Measurements from ENCODE around the gene LRFN2. TPM values are rescaled to one million over a fixed set of nuclear protein-coding genes. Genes with fewer than 3 reads are reported as not detected.
A peak's percentile ranks its signal among the peaks of the same experiment; 100 is the strongest.

LRFN2 gene
- not detected for total RNA-seq
- long read RNA-seq = 0 reads

- ATAC-seq (ENCODE audit: poor library complexity) (peak; percentile 97), DNase-seq (peak; percentile 79)
- intact Hi-C loops (cut with DNase I) = loop anchor here (10.0 kb wide), 1 partner anchor 263 kb away; no protein-coding TSS in a partner anchor
These were observed at the start of gene LRFN2 for GRCh38 chr6:40587240-40588069. Gene LRFN2 (minus strand): TSS chr6:40587364.

GRCh38 chr6:40634429-40634828 is 47.3 kb upstream of the LRFN2 start:
- ATAC-seq (ENCODE audit: poor library complexity) (no peak), DNase-seq (no peak)

GRCh38 chr6:40631744-40632143 is 44.6 kb upstream of the LRFN2 start:
- ATAC-seq (ENCODE audit: poor library complexity) (no peak), DNase-seq (no peak)
- intact Hi-C loops (cut with DNase I) = no loop called here

More at GRCh38 chr6:40634429-40634828, 47.3 kb upstream of the LRFN2 start:
- intact Hi-C loops (cut with DNase I) = no loop called here

- intact Hi-C loops (cut with DNase I) = no loop called here
- no peak for DNase-seq
- ATAC-seq (ENCODE audit: poor library complexity) = no peak
These were observed 43.3 kb upstream of the LRFN2 start for GRCh38 chr6:40630488-40630887.

- intact Hi-C loops (cut with DNase I) = no loop called here
- ATAC-seq (ENCODE audit: poor library complexity) = no peak
- no peak for DNase-seq
These were observed 42.9 kb upstream of the LRFN2 start for GRCh38 chr6:40630051-40630450.

GRCh38 chr6:40629463-40629862 is 42.3 kb upstream of the LRFN2 start:
- intact Hi-C loops (cut with DNase I) = no loop called here
- DNase-seq (no peak), ATAC-seq (ENCODE audit: poor library complexity) (no peak)

- no peak for ATAC-seq (ENCODE audit: poor library complexity)
- intact Hi-C loops (cut with DNase I) = no loop called here
- DNase-seq = no peak
These were observed 40.2 kb upstream of the LRFN2 start for GRCh38 chr6:40627316-40627715.

- DNase-seq (no peak), ATAC-seq (ENCODE audit: poor library complexity) (no peak)
- intact Hi-C loops (cut with DNase I) = no loop called here
These were observed 39.7 kb upstream of the LRFN2 start for GRCh38 chr6:40626886-40627285.

- no peak for ATAC-seq (ENCODE audit: poor library complexity)
- DNase-seq = no peak
- intact Hi-C loops (cut with DNase I) = no loop called here
These were observed 36.8 kb upstream of the LRFN2 start for GRCh38 chr6:40623932-40624331.

- no peak for ATAC-seq (ENCODE audit: poor library complexity)
- no peak for DNase-seq
- intact Hi-C loops (cut with DNase I) = no loop called here
These were observed 36.0 kb upstream of the LRFN2 start for GRCh38 chr6:40623178-40623577.

- intact Hi-C loops (cut with DNase I) = no loop called here
- ATAC-seq (ENCODE audit: poor library complexity) = no peak
- DNase-seq = no peak
These were observed 33.5 kb upstream of the LRFN2 start for GRCh38 chr6:40620574-40621240.

GRCh38 chr6:40614671-40615070 is 27.5 kb upstream of the LRFN2 start:
- ATAC-seq (ENCODE audit: poor library complexity) (no peak), DNase-seq (no peak)
- intact Hi-C loops (cut with DNase I) = no loop called here

GRCh38 chr6:40611912-40612311 is 24.7 kb upstream of the LRFN2 start:
- DNase-seq (no peak), ATAC-seq (ENCODE audit: poor library complexity) (peak; percentile 20)
- intact Hi-C loops (cut with DNase I) = no loop called here

- ATAC-seq (ENCODE audit: poor library complexity) (no peak), DNase-seq (no peak)
- intact Hi-C loops (cut with DNase I) = no loop called here
These were observed 24.3 kb upstream of the LRFN2 start for GRCh38 chr6:40611434-40611833.

- ATAC-seq (ENCODE audit: poor library complexity) (no peak), DNase-seq (no peak)
- intact Hi-C loops (cut with DNase I) = no loop called here
These were observed 23.1 kb upstream of the LRFN2 start for GRCh38 chr6:40610229-40610628.

GRCh38 chr6:40606981-40607380 is 19.8 kb upstream of the LRFN2 start:
- DNase-seq (no peak), ATAC-seq (ENCODE audit: poor library complexity) (no peak)
- intact Hi-C loops (cut with DNase I) = no loop called here

GRCh38 chr6:40606526-40606925 is 19.4 kb upstream of the LRFN2 start:
- intact Hi-C loops (cut with DNase I) = no loop called here
- ATAC-seq (ENCODE audit: poor library complexity) (no peak), DNase-seq (no peak)

GRCh38 chr6:40604082-40604481 is 16.9 kb upstream of the LRFN2 start:
- intact Hi-C loops (cut with DNase I) = no loop called here
- no peak for ATAC-seq (ENCODE audit: poor library complexity)

GRCh38 chr6:40599555-40599954 is 12.4 kb upstream of the LRFN2 start:
- intact Hi-C loops (cut with DNase I) = no loop called here
- no peak for ATAC-seq (ENCODE audit: poor library complexity)
- DNase-seq = no peak

More at GRCh38 chr6:40604082-40604481, 16.9 kb upstream of the LRFN2 start:
- DNase-seq = no peak

- no peak for DNase-seq
- intact Hi-C loops (cut with DNase I) = no loop called here
- ATAC-seq (ENCODE audit: poor library complexity) = no peak
These were observed 11.4 kb upstream of the LRFN2 start for GRCh38 chr6:40598516-40598915.
